Myocyte (in vitro differentiated cells): ENCODE measurements around the gene ITGA1. TPM values are rescaled to one million over a fixed set of nuclear protein-coding genes. Genes with fewer than 3 reads are reported as not detected.
"Not testable (repeated sequence)": the region's sequence is repeated elsewhere in the genome, so short reads cannot be mapped to it uniquely, and the experiment has no call there.

Experiments
- DNase-seq: peaks from one replicate; pipeline ENCODE4 v3.0.0-alpha.2; 2012; ENCODE audit warnings: low read depth
- total RNA-seq: library from RNA; depleted of rRNA; stranded (reverse); fragments of >200 nt; gene quantifications from 2 replicates; pipeline ENCODE4 v1.2.3, GENCODE V29; 2014

Gene ITGA1
- total RNA-seq, 1 donor from 2014 or later = 7.6 TPM

DNA sequence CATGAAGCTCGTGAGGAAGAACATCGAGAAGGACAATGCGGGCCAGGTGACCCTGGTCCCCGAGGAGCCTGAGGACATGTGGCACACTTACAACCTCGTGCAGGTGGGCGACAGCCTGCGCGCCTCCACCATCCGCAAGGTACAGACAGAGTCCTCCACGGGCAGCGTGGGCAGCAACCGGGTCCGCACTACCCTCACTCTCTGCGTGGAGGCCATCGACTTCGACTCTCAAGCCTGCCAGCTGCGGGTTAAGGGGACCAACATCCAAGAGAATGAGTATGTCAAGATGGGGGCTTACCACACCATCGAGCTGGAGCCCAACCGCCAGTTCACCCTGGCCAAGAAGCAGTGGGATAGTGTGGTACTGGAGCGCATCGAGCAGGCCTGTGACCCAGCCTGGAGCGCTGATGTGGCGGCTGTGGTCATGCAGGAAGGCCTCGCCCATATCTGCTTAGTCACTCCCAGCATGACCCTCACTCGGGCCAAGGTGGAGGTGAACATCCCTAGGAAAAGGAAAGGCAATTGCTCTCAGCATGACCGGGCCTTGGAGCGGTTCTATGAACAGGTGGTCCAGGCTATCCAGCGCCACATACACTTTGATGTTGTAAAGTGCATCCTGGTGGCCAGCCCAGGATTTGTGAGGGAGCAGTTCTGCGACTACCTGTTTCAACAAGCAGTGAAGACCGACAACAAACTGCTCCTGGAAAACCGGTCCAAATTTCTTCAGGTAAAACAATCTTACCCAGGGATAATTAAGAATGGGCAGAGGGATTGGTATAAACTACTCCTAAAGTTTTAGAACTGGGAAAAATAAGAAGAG lies 12.9 kb downstream of the ITGA1 start:
- DNase-seq = peak; percentile 71

- DNase-seq = peak; percentile 38
Observed at GRCh38 chr5:52801329-52801728, 13.6 kb downstream of the ITGA1 start.

DNA sequence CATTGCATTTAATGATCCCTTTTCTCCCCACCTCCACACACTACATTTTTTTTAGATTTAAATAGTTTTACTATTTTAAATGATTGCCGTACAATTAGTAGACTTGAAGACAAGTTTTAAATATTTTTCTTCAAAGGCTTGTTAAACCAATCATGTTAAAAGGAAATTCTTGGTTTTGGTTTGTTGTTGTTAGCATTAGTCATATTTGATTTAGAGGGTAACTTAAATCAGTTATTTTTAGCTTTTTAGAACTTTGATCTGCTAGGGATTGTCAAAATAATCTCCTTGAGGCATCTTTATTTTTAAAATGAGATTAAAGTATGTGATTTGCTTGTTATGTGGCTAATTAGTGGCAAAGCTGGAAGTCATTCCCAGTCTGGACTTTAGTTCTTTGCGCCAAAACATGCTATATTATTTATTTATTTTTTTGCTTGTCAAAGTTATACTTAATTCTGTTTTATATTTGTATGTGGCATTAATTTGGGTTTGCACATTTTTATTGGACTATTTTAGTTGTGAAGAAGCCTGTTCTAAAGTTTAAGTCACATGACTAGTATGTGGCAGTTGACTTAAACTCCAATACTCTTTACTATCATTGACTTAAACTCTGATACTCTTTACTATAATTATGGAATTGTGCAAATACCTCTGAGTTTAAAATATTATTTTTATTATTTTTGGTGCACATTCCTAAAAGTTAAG lies 14.7 kb downstream of the ITGA1 start:
- no peak for DNase-seq

GRCh38 chr5:52802974-52803336 lies 15.2 kb downstream of the ITGA1 start:
- DNase-seq = no peak

DNA sequence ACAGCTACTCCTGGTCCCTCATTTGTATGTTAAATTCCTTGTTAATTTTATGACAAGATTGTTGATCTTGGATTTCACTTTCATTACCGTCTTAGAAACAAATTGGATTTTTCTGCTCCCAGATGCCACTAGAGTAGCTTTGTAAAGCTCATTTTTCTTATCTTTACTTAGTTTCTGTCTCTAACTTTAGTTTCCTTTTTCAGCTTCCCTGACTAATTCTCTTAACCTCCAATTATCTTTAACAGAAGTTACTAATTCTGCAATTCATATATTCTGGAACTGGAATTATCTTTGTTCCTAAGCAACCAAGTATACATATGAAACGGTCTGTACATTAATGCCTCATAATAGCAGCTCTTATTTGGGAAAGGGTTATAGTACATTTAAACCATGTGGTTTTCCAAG lies 16.7 kb downstream of the ITGA1 start:
- no peak for DNase-seq

- DNase-seq = no peak
Observed at GRCh38 chr5:52804981-52805380, 17.3 kb downstream of the ITGA1 start.

DNA sequence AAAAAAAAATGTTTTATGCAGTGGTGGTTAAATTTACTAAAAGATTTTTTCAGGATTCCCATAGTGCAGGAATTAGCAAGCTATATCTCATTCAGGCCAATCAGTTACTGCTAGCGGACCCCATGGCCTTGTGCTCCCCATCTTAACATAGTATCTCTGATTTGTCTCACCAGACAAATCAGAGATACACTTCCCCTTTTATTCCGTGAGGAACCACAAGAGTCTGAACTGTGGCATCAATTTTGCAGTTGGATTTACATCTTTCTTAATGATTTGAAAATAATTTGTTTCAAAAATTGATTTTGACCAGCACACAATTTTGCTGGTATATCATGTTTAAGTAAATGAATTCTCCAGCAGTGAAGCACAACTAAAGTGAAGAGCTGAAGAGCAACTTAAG lies 17.9 kb downstream of the ITGA1 start:
- DNase-seq = no peak

DNA sequence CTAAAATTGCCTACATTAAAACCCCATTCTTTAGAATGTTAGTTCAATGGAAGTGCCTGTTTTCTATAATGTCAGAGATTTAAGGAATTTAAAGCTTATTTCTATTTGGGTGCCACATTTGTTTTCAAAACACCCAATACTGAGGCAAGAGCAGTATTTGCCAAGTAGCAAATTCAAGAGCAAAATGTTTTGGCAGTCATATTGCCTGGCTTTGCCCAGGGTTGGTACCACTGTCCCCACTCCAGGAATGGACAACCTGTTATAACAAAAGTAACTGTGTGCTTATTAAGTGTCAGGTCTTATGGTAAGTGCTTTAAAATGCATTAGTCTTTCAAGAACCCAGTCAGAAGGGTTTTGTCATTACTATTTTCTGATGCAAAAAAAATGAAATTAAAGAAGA lies 19.3 kb downstream of the ITGA1 start:
- DNase-seq = no peak

GRCh38 chr5:52807723-52808122 lies 20.0 kb downstream of the ITGA1 start:
- peak; percentile 38 for DNase-seq

GRCh38 chr5:52808316-52808901 lies 20.7 kb downstream of the ITGA1 start:
- DNase-seq = no peak

DNA sequence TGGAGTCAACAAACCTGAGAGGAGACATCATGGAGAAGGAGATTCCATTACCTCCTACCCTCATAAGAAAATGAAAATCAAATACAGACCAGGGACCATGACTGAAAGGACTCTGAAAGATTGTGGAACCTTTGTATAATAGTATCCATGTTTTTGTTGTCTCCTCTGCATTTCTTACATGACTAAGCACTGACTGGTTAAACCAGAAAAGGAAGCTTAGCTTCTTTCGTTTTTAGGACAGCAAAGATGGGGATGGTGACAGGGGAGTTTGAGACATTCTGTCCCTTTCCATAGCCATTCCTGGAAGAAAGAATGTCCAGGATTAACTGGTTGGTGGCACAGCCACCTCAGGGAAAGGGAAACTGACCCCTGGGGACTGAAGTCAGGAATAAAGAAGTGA lies 22.2 kb downstream of the ITGA1 start:
- peak; percentile 31 for DNase-seq

GRCh38 chr5:52810426-52810825 lies 22.7 kb downstream of the ITGA1 start:
- DNase-seq = no peak

GRCh38 chr5:52811067-52811749 lies 23.5 kb downstream of the ITGA1 start:
- DNase-seq = peak; percentile 20

DNA sequence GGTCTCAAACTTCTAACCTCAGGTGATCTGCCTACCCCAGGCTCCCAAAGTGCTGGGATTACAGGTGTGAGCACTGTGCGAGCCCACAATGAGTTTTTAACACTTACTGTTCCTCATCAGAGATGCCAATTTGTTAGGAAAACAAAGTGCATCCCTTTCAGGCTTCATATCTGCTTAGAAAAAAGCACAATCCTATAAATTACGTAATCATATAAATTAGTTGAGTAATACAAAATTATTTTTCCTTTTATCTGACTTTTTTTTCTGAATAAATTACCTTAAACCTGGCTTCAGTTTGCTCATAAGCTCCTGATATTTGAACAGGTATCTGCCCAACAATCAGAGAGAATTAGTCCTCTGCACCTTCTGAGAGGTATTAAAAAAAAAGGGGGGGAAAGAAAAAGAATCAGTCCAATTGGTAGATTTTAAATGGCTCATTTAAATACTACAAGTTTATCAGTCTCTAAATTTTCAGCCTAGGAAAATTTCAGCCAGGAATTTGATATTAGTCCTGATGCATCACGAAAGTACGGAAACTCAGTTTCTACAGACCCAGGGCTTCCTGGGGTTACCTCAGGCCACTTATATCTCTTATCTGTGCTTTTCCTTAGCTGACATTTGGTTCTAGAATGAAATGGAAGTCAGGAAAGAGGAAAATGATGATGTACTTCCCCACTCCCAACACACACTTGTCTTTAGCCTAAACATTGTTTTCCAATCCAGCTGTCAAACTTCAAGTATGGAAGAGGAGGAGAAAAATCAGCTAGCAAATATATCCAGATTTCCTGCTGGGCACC lies 26.8 kb downstream of the ITGA1 start:
- DNase-seq = no peak

- DNase-seq = no peak
Observed at GRCh38 chr5:52817818-52818217, 30.1 kb downstream of the ITGA1 start.

GRCh38 chr5:52818360-52818759 lies 30.6 kb downstream of the ITGA1 start:
- no peak for DNase-seq

GRCh38 chr5:52818807-52819206 lies 31.1 kb downstream of the ITGA1 start:
- DNase-seq = not testable (repeated sequence)

- DNase-seq = no peak
Observed at GRCh38 chr5:52821901-52822300, 34.2 kb downstream of the ITGA1 start.

- DNase-seq = peak; percentile 37
Observed at GRCh38 chr5:52822437-52822836, 34.7 kb downstream of the ITGA1 start.

- DNase-seq = no peak
Observed at GRCh38 chr5:52824827-52825226, 37.1 kb downstream of the ITGA1 start.

DNA sequence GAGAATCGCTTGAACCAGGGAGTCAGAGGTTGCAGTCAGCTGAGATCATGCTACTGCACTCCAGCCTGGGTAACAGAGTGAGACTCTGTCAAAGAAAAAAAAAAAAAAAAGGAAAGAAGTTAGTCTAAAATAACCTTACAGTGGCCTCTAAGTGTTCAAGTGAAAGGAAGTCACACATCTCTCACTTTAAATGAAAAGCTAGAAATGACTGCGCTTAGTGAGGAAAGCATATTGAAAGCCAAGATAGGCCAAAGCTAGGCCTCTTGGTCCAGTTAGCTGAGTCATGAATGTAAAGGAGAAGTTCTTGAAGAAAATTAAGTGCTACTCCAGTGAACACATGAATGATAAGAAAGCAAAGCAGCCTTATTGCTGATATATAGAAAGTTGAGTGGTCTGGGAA lies 38.1 kb downstream of the ITGA1 start:
- no peak for DNase-seq
